GM19397 (cell line): Measurements from ENCODE around the gene PNPLA3.

ENCODE experiments used
- ATAC-seq: cut with Tn5 transposase; IDR thresholded peaks from one replicate; pipeline ENCODE4 v1.9.1; 2021; ENCODE audit warnings: mild to moderate bottlenecking, moderate library complexity; ENCODE audit not compliant: unreplicated experiment

PNPLA3 gene

GRCh38 chr22:43955883-43956782 lies 32.5 kb downstream of the PNPLA3 start:
- ATAC-seq = no peak

- ATAC-seq = no peak
Observed at GRCh38 chr22:43956805-43957463, 33.3 kb downstream of the PNPLA3 start.

GRCh38 chr22:43957871-43958270 lies 34.3 kb downstream of the PNPLA3 start:
- no peak for ATAC-seq

GRCh38 chr22:43964314-43964857 lies 40.8 kb downstream of the PNPLA3 start:
- no peak for ATAC-seq

- no peak for ATAC-seq
Observed at GRCh38 chr22:43967069-43967468, 43.5 kb downstream of the PNPLA3 start.

GRCh38 chr22:43968614-43969013 lies 45.0 kb downstream of the PNPLA3 start:
- no peak for ATAC-seq

- no peak for ATAC-seq
Observed at GRCh38 chr22:43969021-43969878, 45.6 kb downstream of the PNPLA3 start.

GRCh38 chr22:43969989-43970755 lies 46.6 kb downstream of the PNPLA3 start:
- no peak for ATAC-seq

GRCh38 chr22:43971112-43971511 lies 47.5 kb downstream of the PNPLA3 start:
- ATAC-seq = no peak

GRCh38 chr22:43972931-43973462 lies 49.4 kb downstream of the PNPLA3 start:
- no peak for ATAC-seq

GRCh38 chr22:43974028-43974545 lies 50.5 kb downstream of the PNPLA3 start:
- ATAC-seq = no peak

- ATAC-seq = no peak
Observed at GRCh38 chr22:43975041-43975440, 51.4 kb downstream of the PNPLA3 start.

GRCh38 chr22:43976861-43977795 lies 53.5 kb downstream of the PNPLA3 start:
- ATAC-seq = no peak

GRCh38 chr22:43978558-43978957 lies 55.0 kb downstream of the PNPLA3 start:
- no peak for ATAC-seq

GRCh38 chr22:43980579-43980978 lies 57.0 kb downstream of the PNPLA3 start:
- ATAC-seq = no peak

- ATAC-seq = no peak
Observed at GRCh38 chr22:43980996-43981395, 57.4 kb downstream of the PNPLA3 start.

GRCh38 chr22:43983808-43984207 lies 60.2 kb downstream of the PNPLA3 start:
- no peak for ATAC-seq

GRCh38 chr22:43985532-43985931 lies 61.9 kb downstream of the PNPLA3 start:
- ATAC-seq = no peak
